Activated naive CD4-positive, alpha-beta T cell (primary cell): ENCODE data around the gene GRIFIN.
"Not testable (repeated sequence)": the region's sequence is repeated elsewhere in the genome, so short reads cannot be mapped to it uniquely, and the experiment has no call there.

Experiments
- DNase-seq, 4 experiments: peaks; one replicate each; lab custom pipeline; 2025; lab: John Stamatoyannopoulos, UW

Gene GRIFIN

DNA sequence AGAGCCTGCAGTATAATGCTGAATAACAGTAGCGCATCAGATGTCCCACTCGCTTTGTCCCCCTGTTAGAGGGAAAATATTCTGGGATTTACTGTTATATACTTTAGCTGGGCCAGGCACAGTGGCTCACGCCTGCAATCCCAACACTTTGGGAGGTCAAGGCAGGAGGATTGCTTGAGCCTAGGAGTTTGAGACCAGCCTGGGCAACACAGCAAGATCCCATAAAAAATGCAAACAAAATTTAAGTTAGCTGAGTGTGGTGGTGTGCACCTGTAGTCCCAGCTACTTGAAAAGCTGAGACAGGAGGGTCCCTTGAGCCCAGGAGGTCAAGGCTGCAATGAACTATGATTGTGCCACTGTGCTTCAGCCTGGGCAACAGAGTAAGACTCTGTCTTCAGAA lies 22.3 kb downstream of the GRIFIN start:
- DNase-seq, result not testable (repeated sequence)

DNA sequence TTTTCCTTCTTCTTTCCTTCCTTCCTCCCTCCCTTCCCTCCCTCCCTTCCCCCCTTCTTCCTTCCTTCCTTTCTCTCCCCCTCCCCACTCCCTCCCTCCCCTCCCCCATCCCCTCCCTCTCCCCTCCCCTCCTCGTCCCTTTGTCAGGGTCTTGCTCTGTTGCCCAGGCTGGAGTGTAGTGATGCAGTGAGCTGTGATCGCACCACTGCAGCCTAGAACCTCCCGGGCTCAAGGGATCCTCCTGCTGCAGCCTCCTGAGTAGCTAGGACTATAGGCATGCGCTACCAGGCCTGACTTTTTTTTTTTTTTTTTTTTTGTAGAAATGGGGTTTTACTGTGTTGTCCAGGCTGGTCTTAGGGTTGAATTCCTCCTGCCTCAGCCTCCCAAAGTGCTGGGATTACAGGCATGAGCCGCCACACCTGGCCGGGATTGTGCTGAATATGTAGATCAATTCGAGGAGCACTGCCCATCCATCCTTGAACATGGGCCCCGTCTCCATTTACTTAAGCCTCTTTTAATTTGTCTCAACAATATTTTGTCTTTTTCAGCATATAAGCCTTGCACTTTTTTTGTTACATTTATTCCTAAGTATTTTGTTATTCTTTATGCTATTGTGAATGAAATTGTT lies 23.4 kb downstream of the GRIFIN start:
- no peak for DNase-seq

DNA sequence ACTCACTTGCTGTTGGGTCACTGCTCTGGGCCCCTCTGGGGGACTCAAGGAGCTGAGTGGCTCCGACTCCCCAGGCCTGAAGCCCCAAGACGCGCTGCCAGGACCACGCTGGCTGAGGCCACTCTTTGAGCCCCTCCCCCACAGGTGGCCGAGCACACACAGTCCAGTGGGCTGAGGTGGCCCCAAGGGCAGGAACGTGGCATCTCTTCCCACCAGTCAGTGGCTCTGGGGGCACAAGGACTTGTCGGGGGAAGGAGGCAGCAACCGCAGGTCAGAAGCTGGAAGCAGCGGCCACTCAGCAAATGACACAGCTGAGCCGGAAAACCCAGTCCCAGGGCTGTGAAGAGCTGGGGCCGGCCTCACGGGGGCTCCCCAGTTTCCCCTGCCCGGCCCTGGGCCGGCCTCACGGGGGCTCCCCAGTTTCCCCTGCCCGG lies 24.1 kb downstream of the GRIFIN start:
- peak in 1 of 4 experiments; percentile 7 for DNase-seq

DNA sequence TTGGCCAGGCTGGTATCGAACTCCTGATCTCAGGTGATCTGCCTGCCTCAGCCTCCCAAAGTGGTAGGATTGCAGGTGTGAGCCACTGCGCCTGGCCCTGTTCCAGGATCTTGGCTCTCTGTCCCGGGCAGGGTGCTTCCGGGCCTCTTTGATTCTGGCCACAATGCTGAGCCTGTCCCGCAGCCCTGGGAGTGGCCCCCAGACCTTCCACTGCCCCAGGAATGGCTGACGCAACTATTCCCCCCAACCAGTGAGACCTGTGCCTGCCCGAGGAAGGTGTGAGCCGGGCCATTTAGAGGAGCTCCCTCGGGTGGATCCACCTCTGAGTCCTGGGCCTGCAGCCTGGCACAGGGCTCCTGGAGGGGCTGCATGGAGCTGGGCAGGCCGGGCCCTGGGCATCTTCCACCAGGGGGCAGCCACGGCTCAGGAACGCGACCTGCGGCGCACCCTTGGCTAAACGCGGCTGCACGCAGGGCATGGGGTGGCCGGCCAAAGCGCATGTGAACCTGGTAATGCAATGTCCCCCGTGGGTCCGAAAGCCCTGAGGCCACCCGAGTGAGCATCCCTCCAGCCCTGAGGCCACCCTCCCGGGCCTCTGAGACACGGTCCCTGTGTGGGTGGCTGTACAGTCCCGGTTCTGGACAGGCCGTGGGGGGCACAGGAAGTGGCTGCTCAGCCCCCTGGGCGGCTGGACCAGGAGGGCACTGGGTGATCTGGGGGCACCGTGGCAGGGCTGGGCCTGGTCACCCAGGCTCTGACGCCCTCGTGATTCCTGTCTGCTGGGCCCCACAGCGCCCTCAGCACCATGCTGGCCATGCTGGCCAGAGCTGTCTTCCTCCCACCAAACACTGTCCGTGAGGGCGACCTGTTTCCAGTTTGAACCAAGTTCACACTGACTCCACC lies 24.8 kb downstream of the GRIFIN start:
- DNase-seq, result peak; percentile 65 to 79 (median 71)

DNA sequence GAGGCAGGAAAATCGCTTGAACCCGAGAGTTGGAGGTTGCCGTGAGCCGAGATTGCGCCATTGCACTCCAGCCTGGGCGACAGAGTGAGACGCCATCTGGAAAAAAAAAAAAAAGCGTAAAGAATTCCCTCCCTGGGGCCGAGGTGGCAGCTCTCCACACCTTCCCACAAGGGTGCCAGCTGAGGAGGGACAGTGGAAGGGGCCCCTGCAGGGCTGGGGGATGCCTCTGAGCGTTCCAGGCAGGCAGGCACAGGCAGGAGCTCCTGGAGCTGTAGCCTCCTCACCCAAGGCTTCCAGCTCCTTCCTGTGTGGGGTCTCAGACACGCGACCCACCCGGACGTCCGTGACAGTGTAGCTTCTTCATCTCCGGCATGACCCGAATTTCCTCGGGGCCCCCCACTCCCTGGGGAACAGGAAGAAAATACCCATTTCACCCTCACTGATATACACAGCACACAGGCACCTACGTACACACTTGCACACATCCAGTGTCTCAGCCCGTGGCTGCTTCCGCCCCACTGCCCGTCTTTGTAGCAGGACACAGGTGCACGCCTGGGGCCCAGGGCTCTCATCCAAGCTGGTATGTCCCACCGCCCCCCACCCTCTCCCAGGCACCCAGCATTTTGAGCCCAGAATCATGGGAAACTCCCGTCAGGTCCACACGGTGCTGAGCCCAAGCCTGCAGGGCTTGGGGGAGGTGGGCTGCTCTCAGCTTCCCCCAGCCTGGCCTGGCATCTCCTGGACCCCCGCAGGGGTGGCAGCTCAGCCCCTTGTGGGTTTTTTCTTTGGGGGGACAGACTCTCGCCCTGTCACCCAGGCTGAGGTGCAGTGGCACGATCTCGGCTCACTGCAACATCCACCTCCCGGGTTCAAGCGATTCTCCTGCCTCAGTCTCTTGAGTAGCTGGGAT lies 25.7 kb downstream of the GRIFIN start:
- no peak for DNase-seq

DNA sequence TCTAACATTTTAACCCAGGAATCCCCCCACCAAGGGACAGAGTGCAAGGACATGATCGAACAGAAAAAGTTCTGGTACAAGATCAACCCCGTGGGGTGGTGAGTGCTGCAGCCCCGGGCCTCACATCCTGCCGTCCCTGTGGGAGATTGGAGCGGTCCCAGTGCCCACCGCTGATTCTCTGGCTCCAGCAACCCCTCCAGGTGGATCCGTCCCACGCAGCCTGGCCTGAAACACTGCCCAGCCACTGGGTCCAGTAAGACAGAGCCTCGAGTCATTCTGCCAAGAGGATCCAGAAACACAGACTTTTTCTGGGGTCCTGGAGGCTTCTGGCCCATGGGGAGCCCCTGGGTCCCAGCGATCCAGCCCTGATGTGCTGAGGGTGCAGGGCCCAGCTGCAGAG lies 29.5 kb downstream of the GRIFIN start:
- DNase-seq, result no peak

DNA sequence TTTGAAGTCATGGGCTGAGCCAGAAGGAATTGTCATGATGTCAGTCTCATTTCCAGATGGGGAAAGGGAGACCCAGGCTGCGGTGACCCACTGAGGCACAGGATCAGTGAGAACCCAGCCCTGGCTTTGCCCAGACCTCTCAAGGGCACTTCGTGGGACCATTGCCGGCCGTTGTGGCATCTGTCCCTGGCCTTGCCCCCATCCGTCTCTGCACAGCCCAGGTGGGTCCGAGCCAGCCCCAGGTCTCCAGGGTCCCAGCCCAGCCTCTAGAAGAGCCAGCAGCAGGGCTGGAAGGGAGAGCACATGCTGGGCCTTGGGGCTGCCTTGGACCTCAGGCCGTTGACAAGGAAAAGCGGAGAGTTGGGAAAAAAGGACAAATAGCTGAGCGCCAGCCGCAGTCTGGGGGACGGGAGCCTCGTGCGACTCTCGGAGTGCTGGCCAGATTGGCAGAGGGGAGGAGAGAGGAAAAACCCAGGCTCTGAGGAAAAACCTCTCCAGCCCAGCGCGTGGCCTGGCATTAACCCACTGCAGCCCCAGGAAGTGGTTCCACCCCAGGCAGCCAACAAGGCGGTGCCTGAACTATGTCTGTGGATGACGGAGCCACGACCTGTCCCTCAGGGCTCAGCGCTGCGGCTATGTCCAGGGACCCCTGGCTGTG lies 30.2 kb downstream of the GRIFIN start:
- DNase-seq, result no peak

DNA sequence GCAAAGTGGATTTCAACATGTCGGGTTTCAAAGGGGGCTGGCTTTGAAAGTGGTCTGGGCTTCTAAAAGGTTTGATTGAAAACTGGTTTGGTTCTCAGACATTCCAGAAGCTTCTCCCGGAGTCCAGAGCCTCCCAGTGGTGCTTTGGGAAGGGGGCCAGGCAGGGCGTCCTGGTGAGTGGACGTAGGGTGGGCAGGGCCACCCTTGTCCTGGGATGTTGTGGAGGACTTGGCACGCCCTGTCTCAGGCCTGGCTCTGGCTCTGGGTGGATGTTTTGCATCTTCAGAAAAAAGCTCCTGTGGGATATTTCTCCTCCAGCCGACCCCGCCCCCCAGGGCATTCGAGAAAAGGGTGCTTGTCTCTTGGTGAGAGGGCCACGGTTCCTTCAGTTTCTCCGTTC lies 31.2 kb downstream of the GRIFIN start:
- no peak for DNase-seq

DNA sequence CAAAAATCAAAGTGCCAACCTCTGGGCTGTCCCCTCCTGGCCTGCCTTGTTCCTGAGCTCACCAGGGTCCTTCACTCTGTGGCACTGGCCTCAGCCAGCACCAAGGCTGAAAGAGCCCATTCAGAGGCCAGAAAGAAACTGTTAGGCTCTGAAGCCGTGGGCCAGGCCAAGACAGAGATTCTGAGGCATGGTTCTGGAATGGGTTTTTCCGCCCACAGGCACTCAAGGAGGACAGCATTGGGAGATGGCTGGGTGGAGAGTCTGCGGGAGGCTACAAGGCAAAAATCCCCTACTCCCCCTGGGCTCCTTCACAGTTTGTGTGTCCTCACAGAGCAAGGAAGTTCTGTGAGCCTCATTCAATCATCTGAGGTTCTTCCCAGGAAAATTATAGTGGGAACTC lies 31.7 kb downstream of the GRIFIN start:
- DNase-seq, result no peak

DNA sequence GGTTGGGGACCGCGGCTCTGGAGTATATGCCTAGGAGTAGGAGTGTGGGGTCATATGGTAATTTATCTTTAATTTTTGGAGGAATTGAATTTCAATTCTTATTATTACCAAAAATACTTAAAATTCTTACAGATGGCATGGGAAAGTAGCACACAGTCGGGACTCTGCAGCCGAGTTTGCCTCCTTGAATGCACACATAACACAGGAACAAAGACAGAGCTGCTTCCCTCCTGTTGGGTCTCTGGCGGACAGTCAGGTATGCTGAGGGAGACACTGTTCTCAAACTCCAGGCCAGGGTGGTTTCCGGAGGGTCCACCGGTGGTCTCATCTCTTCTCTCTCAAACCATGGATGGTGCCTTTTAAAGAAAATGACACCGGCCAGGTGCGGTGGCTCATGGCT lies 32.7 kb downstream of the GRIFIN start:
- no peak for DNase-seq

DNA sequence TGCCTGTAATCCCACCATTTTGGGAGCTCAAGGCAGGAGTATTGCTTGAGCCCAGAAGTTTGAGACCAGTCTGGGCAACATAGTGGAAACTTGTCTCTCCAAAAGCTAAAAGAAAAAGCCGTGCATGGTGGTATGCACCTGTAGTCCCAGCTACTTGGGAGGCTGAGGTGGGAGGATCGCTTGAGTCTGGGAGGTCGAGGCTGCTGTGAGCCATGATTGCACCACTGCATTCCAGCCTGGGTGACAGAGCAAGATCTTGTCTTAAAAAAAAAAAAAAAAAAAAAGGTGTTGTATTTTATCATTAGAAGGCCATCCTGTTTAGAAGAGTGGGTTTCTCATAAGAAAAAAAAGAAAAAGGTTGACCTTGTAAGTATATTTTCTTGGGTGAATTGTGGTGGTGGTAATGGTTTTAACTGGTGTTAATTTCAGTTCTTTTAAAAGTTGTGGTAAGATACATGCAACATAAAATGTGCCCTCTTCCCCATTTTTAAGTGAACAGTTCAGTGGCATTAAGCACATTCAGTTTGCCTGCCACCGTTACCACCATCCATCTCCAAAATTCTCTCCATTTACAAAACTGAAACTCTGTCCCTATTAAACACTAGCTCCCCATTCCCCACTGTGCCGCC lies 34.7 kb downstream of the GRIFIN start:
- DNase-seq, result no peak

DNA sequence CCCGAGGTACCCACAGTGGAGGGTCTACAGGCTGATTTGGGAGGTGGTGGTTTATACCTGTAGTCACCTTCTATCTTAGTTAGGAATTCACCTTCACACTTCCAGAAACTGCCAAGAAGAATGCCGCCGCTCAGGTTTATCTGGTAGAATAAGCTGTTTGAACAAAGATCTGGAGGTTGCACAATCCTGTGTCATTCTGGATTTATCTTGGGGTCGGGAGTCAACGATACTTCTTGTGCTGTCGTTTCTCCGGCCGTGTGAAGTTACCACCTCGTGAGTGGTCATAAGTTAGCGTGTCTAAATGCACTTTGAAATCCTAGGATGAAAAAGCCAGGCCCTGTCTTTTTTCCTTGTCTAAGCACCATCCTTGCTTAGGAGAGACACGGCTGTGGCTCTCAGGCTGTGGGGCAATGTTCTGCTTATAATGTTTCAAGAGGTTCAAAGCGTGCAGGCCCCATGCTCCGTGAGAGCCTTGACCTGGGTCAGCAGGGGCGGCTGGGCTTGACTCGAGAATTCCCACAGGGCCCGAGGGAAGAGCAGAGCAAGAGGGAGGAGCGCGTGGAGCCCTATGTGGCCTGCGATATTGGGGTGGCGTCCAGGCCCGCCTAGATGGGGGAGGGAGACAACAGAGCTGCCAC lies 35.5 kb downstream of the GRIFIN start:
- DNase-seq, result no peak

DNA sequence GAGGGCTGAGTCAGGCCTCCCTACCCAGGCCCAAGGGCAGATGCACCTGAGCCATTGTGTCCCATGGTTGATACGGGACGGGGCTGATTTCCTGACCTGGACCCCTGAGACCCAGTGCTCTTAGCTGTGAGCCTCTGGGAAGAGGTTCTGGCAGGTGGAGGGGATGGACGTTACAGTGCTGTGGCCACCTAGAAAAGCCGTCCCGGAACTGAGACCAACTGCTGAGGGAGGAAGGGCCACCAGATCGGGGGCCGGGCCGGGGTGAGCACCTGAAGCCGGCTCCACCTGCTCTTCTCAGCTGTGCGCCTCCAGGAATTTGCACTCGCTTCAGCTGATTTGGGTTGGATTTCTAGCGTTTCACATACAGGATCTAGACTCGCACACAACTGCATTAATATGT lies 37.4 kb downstream of the GRIFIN start:
- no peak for DNase-seq

DNA sequence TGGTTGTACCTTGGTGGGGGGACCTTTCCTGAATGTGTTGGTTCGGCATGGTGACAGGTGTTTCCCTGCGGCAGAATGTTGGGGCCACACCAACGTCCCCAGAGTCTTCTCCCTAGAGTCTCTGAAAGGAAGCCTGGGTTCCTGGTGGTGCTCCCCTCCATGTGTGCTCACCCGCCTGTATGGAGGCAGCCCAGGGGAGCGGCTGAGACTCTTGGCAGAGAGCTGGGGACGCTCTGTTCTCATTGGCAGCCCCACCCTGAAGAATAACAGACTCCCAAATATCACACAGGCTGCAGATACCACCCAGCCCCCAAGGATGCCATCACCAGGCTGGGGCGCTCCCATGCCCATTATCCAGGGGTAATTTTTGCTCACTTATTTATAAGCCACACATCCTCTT lies 38.0 kb downstream of the GRIFIN start:
- DNase-seq, result no peak

DNA sequence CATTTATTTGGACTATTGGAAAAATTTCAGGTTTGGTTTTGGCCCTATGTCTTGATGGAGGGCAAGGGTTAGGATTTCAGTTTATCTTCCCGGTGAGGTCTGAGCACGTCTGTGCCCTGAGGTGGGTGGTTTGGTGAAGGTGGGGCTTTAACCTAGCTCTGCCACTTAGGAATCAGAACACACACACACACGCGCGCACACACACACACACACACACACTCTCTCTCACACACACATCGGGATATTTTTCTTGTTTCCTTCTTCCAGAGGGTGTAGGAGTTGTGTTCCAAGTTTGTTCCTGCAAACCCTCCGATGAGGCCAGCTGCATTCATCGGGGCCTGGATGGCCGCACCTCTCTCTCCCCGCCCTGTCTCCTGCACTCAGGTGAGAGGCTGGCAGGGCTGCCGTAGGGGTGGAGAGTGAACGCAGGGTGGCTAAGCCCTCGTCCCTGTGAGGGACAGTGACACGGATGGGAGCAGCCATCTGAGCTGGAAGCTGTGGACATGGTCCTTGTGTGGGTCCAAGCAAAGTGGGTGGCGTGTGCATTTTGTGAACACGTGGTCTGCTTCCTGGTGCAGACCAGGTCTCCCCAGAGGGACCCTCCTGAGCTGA lies 38.6 kb downstream of the GRIFIN start:
- DNase-seq, result no peak

DNA sequence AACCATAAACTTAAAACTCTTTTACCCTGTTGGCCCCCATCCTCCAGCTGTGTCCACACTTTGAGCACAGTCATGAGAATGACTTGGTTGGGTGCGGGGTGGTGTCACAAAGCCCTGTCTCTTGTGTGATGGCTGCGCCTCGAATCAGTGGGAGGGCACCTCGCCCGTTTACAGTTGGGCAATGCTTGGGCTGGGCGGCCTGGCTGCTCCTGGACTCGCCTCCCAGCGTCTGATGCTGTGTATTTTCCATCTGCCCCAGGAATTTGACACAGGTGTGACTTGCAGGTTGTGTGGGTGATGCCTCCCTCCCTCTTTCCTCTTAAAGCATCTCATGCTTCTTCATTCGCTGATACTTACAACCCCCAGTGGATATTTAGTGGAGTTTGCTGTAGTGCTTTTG lies 39.1 kb downstream of the GRIFIN start:
- no peak for DNase-seq

DNA sequence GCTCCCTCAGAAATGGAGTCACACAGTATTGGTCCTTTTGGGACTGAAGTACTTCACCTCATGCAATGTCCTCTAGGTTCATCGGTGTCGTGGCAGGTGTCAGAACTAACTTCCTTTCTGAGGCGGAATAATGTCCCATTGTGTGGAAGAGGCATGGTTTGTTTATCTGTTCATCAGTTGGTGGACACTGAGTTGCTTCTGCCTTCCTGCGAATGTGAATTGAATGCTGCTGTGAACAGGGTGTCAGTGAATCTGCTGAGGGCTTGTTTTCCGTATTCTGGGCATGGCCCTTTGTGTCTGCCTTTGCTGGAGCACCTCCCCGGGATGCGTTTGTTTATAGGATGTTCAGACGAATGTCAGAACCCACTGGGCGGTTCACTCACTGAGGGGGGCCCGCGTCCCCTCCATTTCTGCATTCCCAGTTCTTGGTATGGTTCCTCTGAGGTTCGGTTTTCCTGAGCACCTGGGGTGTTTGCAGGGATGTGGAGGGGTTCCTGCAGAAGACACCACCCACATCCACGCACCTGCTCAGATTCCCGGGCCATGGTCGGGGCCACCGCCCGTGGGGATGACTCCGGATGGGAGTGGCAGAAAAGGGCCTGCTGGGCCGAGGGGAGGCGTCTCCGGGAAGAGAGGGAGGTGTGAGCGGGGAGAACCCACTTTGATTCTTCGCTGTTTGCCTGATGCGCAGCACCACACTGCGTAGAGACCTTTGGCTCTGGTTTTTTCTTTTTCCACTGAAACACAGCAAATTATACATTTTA lies 39.7 kb downstream of the GRIFIN start:
- DNase-seq, result no peak

DNA sequence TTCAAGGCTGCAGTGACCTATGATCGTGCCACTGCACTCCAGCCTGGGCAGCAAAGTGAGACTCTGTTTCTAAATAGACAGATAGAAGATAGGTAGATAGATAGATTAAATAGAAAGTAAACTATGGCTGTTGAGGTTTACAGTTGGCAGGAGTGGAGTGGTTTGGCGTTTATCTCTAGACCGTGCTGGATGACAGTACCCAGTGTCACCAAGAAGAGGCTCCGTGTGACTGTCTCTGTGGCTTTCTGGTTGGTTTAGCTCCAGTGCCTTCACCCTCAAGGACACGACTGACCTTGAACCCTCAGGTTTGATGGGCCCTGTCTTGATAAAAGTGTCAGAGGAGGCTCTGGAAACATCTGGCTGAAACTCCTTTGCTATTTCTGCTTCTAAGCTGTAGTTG lies 41.1 kb downstream of the GRIFIN start:
- DNase-seq, result no peak

DNA sequence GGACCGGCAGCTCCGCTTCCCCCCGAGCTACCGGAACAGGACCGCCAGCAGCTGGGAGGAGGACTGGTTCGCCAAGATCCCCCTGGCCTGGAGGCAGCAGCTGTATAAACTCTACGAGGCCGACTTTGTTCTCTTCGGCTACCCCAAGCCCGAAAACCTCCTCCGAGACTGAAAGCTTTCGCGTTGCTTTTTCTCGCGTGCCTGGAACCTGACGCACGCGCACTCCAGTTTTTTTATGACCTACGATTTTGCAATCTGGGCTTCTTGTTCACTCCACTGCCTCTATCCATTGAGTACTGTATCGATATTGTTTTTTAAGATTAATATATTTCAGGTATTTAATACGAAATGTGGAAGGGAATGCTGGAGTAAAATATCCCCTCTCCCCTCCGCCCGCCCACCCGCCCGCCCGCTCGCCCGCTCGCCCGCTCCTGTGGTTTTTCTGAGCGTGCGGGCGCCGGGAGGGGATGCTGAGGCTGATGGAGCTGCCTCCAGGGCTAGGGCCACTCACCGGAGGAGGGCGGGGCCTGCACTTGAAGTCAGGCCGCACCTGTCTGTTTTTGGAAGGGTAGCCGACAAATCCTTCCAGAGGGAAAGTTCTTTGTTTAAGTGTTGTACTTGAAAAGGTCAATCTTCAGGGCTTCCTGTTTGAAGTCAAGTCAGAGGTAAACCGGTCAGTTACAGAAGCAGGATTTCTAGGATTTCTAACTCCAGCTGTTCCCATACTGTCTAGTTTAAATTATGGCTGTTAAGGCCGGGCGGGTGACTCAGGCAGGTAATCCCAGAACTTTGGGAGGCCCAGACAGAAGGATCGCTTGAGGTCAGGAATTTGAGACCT lies 42.3 kb downstream of the GRIFIN start:
- no peak for DNase-seq
